ENCODE measurements around the gene ELMOD2.
A peak's percentile ranks its signal among the peaks of the same experiment; 100 is the strongest.

ELMOD2 gene

DNA sequence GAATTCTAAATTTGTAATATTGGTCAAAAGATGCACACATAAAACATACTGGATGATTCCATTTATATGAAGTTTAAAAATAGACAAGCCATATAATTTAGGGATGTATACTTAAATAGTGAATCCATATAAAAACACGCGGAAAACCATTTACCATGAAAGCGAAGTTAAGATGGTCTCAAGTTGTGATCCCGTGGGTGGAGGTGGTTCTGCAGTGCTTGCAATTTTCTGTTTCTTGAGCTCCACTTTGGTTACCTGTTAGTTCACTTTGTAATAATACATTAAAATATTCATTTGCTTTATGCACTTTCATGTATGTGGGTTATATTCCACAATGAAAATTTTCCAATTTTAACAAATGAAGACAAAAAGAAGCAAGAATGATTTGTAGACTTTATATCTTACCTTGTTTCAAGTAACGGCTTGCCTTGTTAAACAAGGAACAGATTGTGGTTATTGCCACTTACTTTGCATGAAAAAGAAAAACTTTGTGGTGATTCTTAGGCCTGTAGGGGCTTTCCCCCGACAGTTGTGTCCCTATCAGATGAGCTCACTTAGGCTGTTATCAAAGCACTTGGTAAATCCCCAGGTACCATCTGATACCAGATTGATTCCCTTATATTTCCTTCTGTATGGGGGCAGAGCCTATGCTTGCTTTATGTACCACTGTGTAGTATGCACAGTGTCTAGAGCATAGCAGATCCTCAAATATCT, 32.6 kb downstream of the ELMOD2 start:
- TF ChIP-seq, protein P1, sequence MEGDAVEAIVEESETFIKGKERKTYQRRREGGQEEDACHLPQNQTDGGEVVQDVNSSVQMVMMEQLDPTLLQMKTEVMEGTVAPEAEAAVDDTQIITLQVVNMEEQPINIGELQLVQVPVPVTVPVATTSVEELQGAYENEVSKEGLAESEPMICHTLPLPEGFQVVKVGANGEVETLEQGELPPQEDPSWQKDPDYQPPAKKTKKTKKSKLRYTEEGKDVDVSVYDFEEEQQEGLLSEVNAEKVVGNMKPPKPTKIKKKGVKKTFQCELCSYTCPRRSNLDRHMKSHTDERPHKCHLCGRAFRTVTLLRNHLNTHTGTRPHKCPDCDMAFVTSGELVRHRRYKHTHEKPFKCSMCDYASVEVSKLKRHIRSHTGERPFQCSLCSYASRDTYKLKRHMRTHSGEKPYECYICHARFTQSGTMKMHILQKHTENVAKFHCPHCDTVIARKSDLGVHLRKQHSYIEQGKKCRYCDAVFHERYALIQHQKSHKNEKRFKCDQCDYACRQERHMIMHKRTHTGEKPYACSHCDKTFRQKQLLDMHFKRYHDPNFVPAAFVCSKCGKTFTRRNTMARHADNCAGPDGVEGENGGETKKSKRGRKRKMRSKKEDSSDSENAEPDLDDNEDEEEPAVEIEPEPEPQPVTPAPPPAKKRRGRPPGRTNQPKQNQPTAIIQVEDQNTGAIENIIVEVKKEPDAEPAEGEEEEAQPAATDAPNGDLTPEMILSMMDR (IDR thresholded peaks at IDR 0.05; ENCODE audit: control insufficient read depth, insufficient read depth, low read depth, low read length, missing control alignments) = no peak
- H3K4me3 ChIP-seq (ENCODE audit: control insufficient read depth, low read depth, low read length) = no peak overlapping the region
- no peak for DNase-seq (ENCODE audit: low read depth)

DNA sequence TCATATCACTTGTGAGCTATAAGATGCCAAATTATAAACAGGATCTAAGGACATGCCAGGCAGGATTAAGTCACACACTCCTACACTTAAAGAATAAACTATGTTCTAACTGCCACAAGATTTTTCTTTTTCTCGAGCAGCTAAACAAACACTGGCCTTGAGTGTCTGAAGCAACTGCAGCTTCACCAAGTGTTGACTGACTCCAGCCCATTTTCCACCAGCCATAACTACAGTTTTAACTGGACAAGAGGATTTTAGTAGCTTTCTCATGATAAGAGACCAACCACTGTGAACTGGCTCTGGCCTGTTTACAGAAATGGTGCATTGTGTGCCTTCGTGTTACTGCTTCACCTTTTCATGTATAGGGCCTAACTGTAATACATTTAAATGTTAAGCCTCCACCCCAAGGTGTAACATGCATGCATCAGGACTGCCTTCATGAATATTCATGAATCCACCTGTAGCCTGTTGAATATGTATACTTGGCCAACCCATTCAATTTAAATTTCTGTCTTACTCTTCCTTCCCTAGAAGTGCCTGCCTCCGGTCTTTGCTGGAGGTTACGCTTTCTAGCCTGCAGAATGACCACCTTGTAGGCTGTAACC, 34.0 kb downstream of the ELMOD2 start:
- TF ChIP-seq, protein P1 (IDR thresholded peaks at IDR 0.05; ENCODE audit: control insufficient read depth, insufficient read depth, low read depth, low read length, missing control alignments) = no peak
- DNase-seq (ENCODE audit: low read depth) = no peak
- H3K4me3 ChIP-seq (ENCODE audit: control insufficient read depth, low read depth, low read length) = no peak overlapping the region

GRCh38 chr4:140559696-140560095, 35.7 kb downstream of the ELMOD2 start:
- TF ChIP-seq, protein P1 (IDR thresholded peaks at IDR 0.05; ENCODE audit: control insufficient read depth, insufficient read depth, low read depth, low read length, missing control alignments) = no peak
- H3K4me3 ChIP-seq (ENCODE audit: control insufficient read depth, low read depth, low read length) = no peak overlapping the region
- no peak for DNase-seq (ENCODE audit: low read depth)

DNA sequence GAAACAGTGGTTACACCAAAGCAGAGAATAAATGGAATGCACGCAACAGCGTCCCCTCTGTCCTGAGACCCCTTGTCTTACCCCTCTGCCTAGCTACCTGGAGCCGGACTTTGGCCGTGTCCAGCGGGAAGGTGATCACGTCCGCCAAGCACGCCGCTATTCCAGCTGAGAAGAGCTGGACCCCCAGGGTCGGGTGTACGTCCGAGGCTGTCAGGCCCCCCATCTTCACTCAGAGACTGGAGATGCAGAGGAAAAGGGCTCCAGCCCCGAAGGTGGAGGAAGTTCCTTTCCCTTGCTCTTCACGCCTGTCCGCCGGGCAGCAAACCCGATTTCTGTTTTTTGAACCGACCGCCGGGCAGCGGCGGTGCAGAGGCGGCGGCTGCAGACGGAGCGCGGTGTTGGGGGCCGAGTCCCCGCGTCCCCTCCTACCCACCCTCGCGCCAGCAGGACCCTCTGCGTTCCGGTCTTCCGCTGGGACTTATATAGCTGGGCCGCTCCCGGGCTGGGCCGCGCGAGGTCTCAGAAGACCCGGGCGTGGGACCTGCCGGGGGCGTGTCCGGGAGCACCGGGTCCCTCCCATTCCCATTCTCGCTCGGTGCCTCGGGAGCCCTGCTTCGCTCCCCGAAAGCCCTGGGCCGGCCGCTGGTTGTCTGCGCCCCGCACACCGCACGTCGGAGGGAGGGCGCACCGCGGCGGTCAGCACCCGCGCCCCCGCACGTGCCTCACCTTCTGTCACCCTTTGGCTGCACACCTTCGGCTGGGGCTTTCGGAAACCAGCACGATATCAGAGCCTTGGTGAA, 44.7 kb downstream of the ELMOD2 start, which contains the start of gene UCP1:
TSS of gene UCP1 (minus strand) at position 455 of the 800 bp plus-strand sequence. CDS start at position 223, 232 bp downstream.
- DNase-seq (ENCODE audit: low read depth) = no peak
- TF ChIP-seq, protein P1 (IDR thresholded peaks at IDR 0.05; ENCODE audit: control insufficient read depth, insufficient read depth, low read depth, low read length, missing control alignments) = no peak
- H3K4me3 ChIP-seq (ENCODE audit: control insufficient read depth, low read depth, low read length) = peak within 1 kb of the TSS; percentile 29

GRCh38 chr4:140569307-140569638, 45.3 kb downstream of the ELMOD2 start:
- TF ChIP-seq, protein P1 (IDR thresholded peaks at IDR 0.05; ENCODE audit: control insufficient read depth, insufficient read depth, low read depth, low read length, missing control alignments) = no peak
- no peak for DNase-seq (ENCODE audit: low read depth)
- no peak overlapping the region for H3K4me3 ChIP-seq (ENCODE audit: control insufficient read depth, low read depth, low read length)

GRCh38 chr4:140571620-140572019, 47.7 kb downstream of the ELMOD2 start:
- no peak overlapping the region for H3K4me3 ChIP-seq (ENCODE audit: control insufficient read depth, low read depth, low read length)
- no peak for DNase-seq (ENCODE audit: low read depth)
- TF ChIP-seq, protein P1 (IDR thresholded peaks at IDR 0.05; ENCODE audit: control insufficient read depth, insufficient read depth, low read depth, low read length, missing control alignments) = no peak
